IMR-90 (cell line): ENCODE results near the gene SMIM33. TPM values are rescaled to one million over a fixed set of nuclear protein-coding genes. Genes with fewer than 3 reads are reported as not detected.

Experiments
- ATAC-seq: fragments of 200-7000 bp; cut with Tn5 transposase; 2 replicates; pipeline ENCODE4 v1.9.1; 2020; ENCODE audit warnings: low read depth, mild to moderate bottlenecking, moderate library complexity
- BruUV-seq: library from RNA; stranded (reverse); fragments of 400-500 nt; replicated peaks from 2 replicates; lab custom pipeline; 2021; lab: Mats Ljungman, UMichigan
- CTCF ChIA-PET: fragments of 300-600 bp; formaldehyde crosslinking; extraction: SDS; loops from one replicate; lab custom pipeline; 2021; ENCODE audit warnings: antibody characterized with exemption; lab: Yijun Ruan, JAX
- POLR2A ChIA-PET: fragments of 300-600 bp; sonication (Branson Sonifier 250); formaldehyde crosslinking; loops from one replicate; lab custom pipeline; 2022; ENCODE audit warnings: antibody characterized with exemption; ENCODE audit not compliant: unreplicated experiment; lab: Charles Lee
- DNase-seq: peaks from one replicate; pipeline ENCODE4 v3.0.0; 2013
- H2AFZ ChIP-seq: replicated peaks from 2 replicates; pipeline ENCODE3; 2013; ENCODE audit warnings: low read length, mild to moderate bottlenecking; ENCODE audit not compliant: poor library complexity
- H2AK5ac ChIP-seq: 2 replicates; pipeline ENCODE4 v1.6.1; 2013; ENCODE audit warnings: low read depth, low read length, inconsistent platforms
- H2AK9ac ChIP-seq: replicated peaks from 2 replicates; pipeline ENCODE3; 2013; ENCODE audit warnings: mild to moderate bottlenecking, low read depth, low read length, moderate library complexity; ENCODE audit not compliant: poor library complexity
- H2BK120ac ChIP-seq: 2 replicates; pipeline ENCODE4 v1.6.1; 2013; ENCODE audit warnings: low read depth, low read length, inconsistent platforms
- H2BK15ac ChIP-seq: 3 replicates; pipeline ENCODE4 v1.6.1; 2013; ENCODE audit warnings: low read depth, low read length, inconsistent platforms
- H2BK20ac ChIP-seq: 2 replicates; pipeline ENCODE4 v1.6.1; 2013; ENCODE audit warnings: low read depth, mild to moderate bottlenecking, inconsistent platforms, low read length, moderate library complexity
- H2BK5ac ChIP-seq: 2 replicates; pipeline ENCODE4 v1.6.1; 2013; ENCODE audit warnings: mild to moderate bottlenecking, low read depth, low read length, inconsistent platforms; ENCODE audit not compliant: poor library complexity, severe bottlenecking
- H3K14ac ChIP-seq: replicated peaks from 2 replicates; pipeline ENCODE4 v1.6.1; 2013; ENCODE audit warnings: low read depth, low read length, inconsistent platforms
- H3K18ac ChIP-seq: 2 replicates; pipeline ENCODE4 v1.6.1; 2013; ENCODE audit warnings: low read depth, low read length, control low read depth
- H3K23ac ChIP-seq: 2 replicates; pipeline ENCODE4 v1.6.1; 2013; ENCODE audit warnings: low read depth, low read length, inconsistent platforms
- H3K27ac ChIP-seq: 2 replicates; pipeline ENCODE4 v1.5.1; 2013; ENCODE audit warnings: mild to moderate bottlenecking, control low read depth, low read length; ENCODE audit not compliant: insufficient read depth
- H3K27me3 ChIP-seq: 2 replicates; pipeline ENCODE4 v1.6.1; 2013; ENCODE audit warnings: low read length; ENCODE audit not compliant: control insufficient read depth, insufficient read depth
- H3K36me3 ChIP-seq: 2 replicates; pipeline ENCODE4 v1.6.1; 2013; ENCODE audit warnings: low read length, mixed read lengths; ENCODE audit not compliant: control insufficient read depth, insufficient read depth
- H3K4ac ChIP-seq: 2 replicates; pipeline ENCODE4 v1.6.1; 2013; ENCODE audit warnings: low read depth, low read length, inconsistent platforms
- H3K4me1 ChIP-seq: 2 replicates; pipeline ENCODE4 v1.6.1; 2013; ENCODE audit warnings: low read length, mixed read lengths; ENCODE audit not compliant: control insufficient read depth, insufficient read depth
- H3K4me2 ChIP-seq: 2 replicates; pipeline ENCODE4 v1.6.1; 2013; ENCODE audit warnings: low read depth, mild to moderate bottlenecking, control low read depth, low read length, moderate library complexity
- H3K4me3 ChIP-seq: 2 replicates; pipeline ENCODE4 v1.5.1; 2013; ENCODE audit warnings: low read depth, mild to moderate bottlenecking, control low read depth, low read length, moderate library complexity; ENCODE audit not compliant: insufficient read depth
- H3K56ac ChIP-seq: 2 replicates; pipeline ENCODE4 v1.6.1; 2013; ENCODE audit warnings: low read length, inconsistent platforms; ENCODE audit not compliant: insufficient read depth; ENCODE audit errors: extremely low read depth
- H3K79me1 ChIP-seq, 2 experiments: 2 replicates each; pipeline ENCODE4 v1.6.1; 2013; ENCODE audit warnings: low read length in 2 of 2, inconsistent platforms in 1 of 2, low read depth in 1 of 2
- H3K9ac ChIP-seq: 2 replicates; pipeline ENCODE4 v1.6.1; 2013; ENCODE audit warnings: low read depth, low read length, control low read depth
- H3K9me1 ChIP-seq: 2 replicates; pipeline ENCODE4 v1.6.1; 2013; ENCODE audit warnings: low read length, inconsistent platforms; ENCODE audit not compliant: insufficient read depth
- H3K9me3 ChIP-seq: 2 replicates; pipeline ENCODE4 v1.6.1; 2013; ENCODE audit warnings: low read length; ENCODE audit not compliant: control insufficient read depth, insufficient read depth
- H4K20me1 ChIP-seq: 2 replicates; pipeline ENCODE4 v1.6.1; 2013; ENCODE audit warnings: low read length, inconsistent platforms; ENCODE audit not compliant: insufficient read depth
- H4K5ac ChIP-seq: 2 replicates; pipeline ENCODE4 v1.6.1; 2013; ENCODE audit warnings: mild to moderate bottlenecking, low read depth, low read length, control low read depth
- H4K8ac ChIP-seq, 2 experiments: 2 replicates each; pipeline ENCODE4 v1.6.1; 2013; ENCODE audit warnings: low read depth in 2 of 2, low read length in 2 of 2, control low read depth in 1 of 2, inconsistent platforms in 1 of 2
- H4K91ac ChIP-seq: 2 replicates; pipeline ENCODE4 v1.6.1; 2013; ENCODE audit warnings: low read depth, low read length, inconsistent platforms; ENCODE audit not compliant: insufficient read depth
- BHLHE40 ChIP-seq: fragments of 150-350 bp; IDR thresholded peaks from 2 replicates; pipeline ENCODE4 v1.6.1; 2016; ENCODE audit warnings: mild to moderate bottlenecking, low read depth, low read length
- CEBPB ChIP-seq: IDR thresholded peaks from 2 replicates; pipeline ENCODE4 v1.6.1; 2012; ENCODE audit warnings: low read depth, low read length, improper control_type of control experiment
- CHD1 ChIP-seq: IDR thresholded peaks from 2 replicates; pipeline ENCODE4 v1.6.1; 2012; ENCODE audit warnings: low read depth, low read length, improper control_type of control experiment
- CTCF ChIP-seq: conservative IDR thresholded peaks from 2 replicates; pipeline ENCODE4 v1.5.1; 2012; ENCODE audit warnings: mild to moderate bottlenecking, low read depth, low read length, improper control_type of control experiment
- ELK1 ChIP-seq: fragments of 150-350 bp; IDR thresholded peaks from 2 replicates; pipeline ENCODE4 v1.6.1; 2016; ENCODE audit warnings: low read depth, mild to moderate bottlenecking, low read length, moderate library complexity, borderline replicate concordance
- FOS ChIP-seq: fragments of 150-350 bp; IDR thresholded peaks from 2 replicates; pipeline ENCODE4 v1.6.1; 2016; ENCODE audit warnings: low read depth, low read length
- MAFK ChIP-seq: IDR thresholded peaks from 2 replicates; pipeline ENCODE4 v1.6.1; 2012; ENCODE audit warnings: low read depth, low read length, improper control_type of control experiment
- MAZ ChIP-seq: IDR thresholded peaks from 2 replicates; pipeline ENCODE4 v1.6.1; 2012; ENCODE audit warnings: low read depth, mild to moderate bottlenecking, low read length, improper control_type of control experiment, moderate library complexity, borderline replicate concordance
- MXI1 ChIP-seq: IDR thresholded peaks from 2 replicates; pipeline ENCODE4 v1.6.1; 2012; ENCODE audit warnings: low read depth, mild to moderate bottlenecking, low read length, moderate library complexity, borderline replicate concordance
- NFE2L2 ChIP-seq: fragments of 150-350 bp; IDR thresholded peaks from 2 replicates; pipeline ENCODE4 v1.6.1; 2016; ENCODE audit warnings: low read depth, mild to moderate bottlenecking, low read length
- POLR2A ChIP-seq: IDR thresholded peaks from 2 replicates; pipeline ENCODE4 v1.6.1; 2012; ENCODE audit warnings: mild to moderate bottlenecking, low read depth, low read length
- RAD21 ChIP-seq: IDR thresholded peaks from 2 replicates; pipeline ENCODE4 v1.6.1; 2012; ENCODE audit warnings: low read length, improper control_type of control experiment
- RCOR1 ChIP-seq: IDR thresholded peaks from 2 replicates; pipeline ENCODE4 v1.6.1; 2012; ENCODE audit warnings: mild to moderate bottlenecking, low read length, improper control_type of control experiment; ENCODE audit not compliant: insufficient replicate concordance
- RFX5 ChIP-seq: IDR thresholded peaks from 2 replicates; pipeline ENCODE4 v1.8.0; 2012; ENCODE audit warnings: low read depth, mild to moderate bottlenecking, low read length, moderate library complexity
- SMC3 ChIP-seq: fragments of 150-350 bp; IDR thresholded peaks from 2 replicates; pipeline ENCODE4 v1.6.1; 2016; ENCODE audit warnings: low read depth, mild to moderate bottlenecking, antibody characterized with exemption, low read length, moderate library complexity
- USF2 ChIP-seq: fragments of 150-350 bp; IDR thresholded peaks from 2 replicates; pipeline ENCODE4 v1.6.1; 2017; ENCODE audit warnings: mild to moderate bottlenecking, antibody characterized with exemption, low read length, low read depth
- WGBS, 2 experiments: methylation state at CpG; one replicate each; pipeline versions ENCODE4 v1.1.5 to v1.1.7; 2013; ENCODE audit warnings: missing lambda C conversion rate in 2 of 2; ENCODE audit not compliant: insufficient read length in 1 of 2; ENCODE audit errors: extremely low coverage in 2 of 2; 5-methylcytosine and 5-hydroxymethylcytosine counted together
- dilution Hi-C: fragments of 300-500 bp; cut with HindIII; formaldehyde crosslinking; loops from one replicate; pipeline ENCODE4 v1.14.3; 2018; ENCODE audit warnings: low sequenced_read_pairs; ENCODE audit not compliant: unreplicated experiment
- in situ Hi-C: fragments of 300-500 bp; cut with MboI; formaldehyde crosslinking; loops from 3 replicates; pipeline ENCODE4 v1.14.3; 2019; ENCODE audit warnings: low sequenced_read_pairs, inconsistent platforms, mixed read lengths
- intact Hi-C: fragments of 100-400 bp; cut with micrococcal nuclease; formaldehyde crosslinking; loops from 2 replicates; pipeline ENCODE4 v1.10.0; 2022
- polyA plus RNA-seq, 3 experiments: library from polyadenylated mRNA; depleted of rRNA; stranded (reverse); fragments of >200 nt; gene quantifications; 2 replicates each; pipeline ENCODE4 v1.2.3, GENCODE V29; 2012; ENCODE audit warnings: low replicate concordance in 1 of 3
- total RNA-seq: library from RNA; depleted of rRNA; stranded (reverse); fragments of >200 nt; gene quantifications from 2 replicates; pipeline ENCODE4 v1.2.3, GENCODE V29; 2012

SMIM33 gene
- total and polyA plus RNA-seq, 2 of the 4 experiments (the other 2 are of a cell fraction) = not detected

GRCh38 chr5:139431706-139432105, 39.1 kb upstream of the SMIM33 start:
- WGBS, 2 experiments = no CpG with 5 or more reads among the region's 1 CpG
- in situ Hi-C loops = no loop called here
- POLR2A ChIA-PET = no interaction called here

More at GRCh38 chr5:139431706-139432105, 39.1 kb upstream of the SMIM33 start:
- Histone ChIP-seq H3K4me3 (no peak overlapping the region), H4K20me1 (no peaks in the 10 kb centered on the region), H3K9me1 (0 out of 2 replicates have a peak, but pooled peaks cover 1% of the 10 kb centered on the region), H3K4me1 (no peaks in the 10 kb centered on the region), H3K4ac (no peak overlapping the region), H3K36me3 (peaks cover 10% of the 10 kb centered on the region), H3K18ac (no peak overlapping the region), H2BK5ac (no peak overlapping the region), H3K27me3 (no peaks in the 10 kb centered on the region), H3K23ac (no peak overlapping the region), H3K9me3 (no peaks in the 10 kb centered on the region), H4K5ac (no peak overlapping the region), H3K4me2 (no peak overlapping the region), H4K91ac (no peak overlapping the region), H3K14ac (no peak overlapping the region), H3K79me1 (no peaks in the 10 kb centered on the region; a peak in 1 of 4 replicates), H2BK120ac (no peak overlapping the region), H3K27ac (no peak overlapping the region), H4K8ac (no peak overlapping the region), H2AFZ (no peak overlapping the region), H2BK15ac (no peak overlapping the region), H3K9ac (no peak overlapping the region), H2BK20ac (no peak overlapping the region), H3K56ac (no peak overlapping the region), H2AK9ac (no peak overlapping the region), H2AK5ac (no peak overlapping the region)
- no TSS peak for BruUV-seq
- ATAC-seq (no peak), DNase-seq (peak; percentile 28)
- dilution Hi-C loops (no loop called here), intact Hi-C loops (no loop called here)
- CTCF ChIA-PET = no interaction called here
- TF ChIP-seq RCOR1 (no peak), FOS (no peak), POLR2A (no peak), CHD1 (no peak), RFX5 (no peak), NFE2L2 (no peak), RAD21 (no peak), SMC3 (no peak), MXI1 (no peak), BHLHE40 (no peak), ELK1 (no peak), MAZ (no peak), MAFK (no peak), CTCF (no peak), CEBPB (no peak), USF2 (no peak)
